ENCODE measurements around the gene RAB3IL1.

Gene RAB3IL1

GRCh38 chr11:61863548-61864081 lies 53.8 kb downstream of the RAB3IL1 start:
- DNase-seq: no peak

GRCh38 chr11:61862714-61863547 lies 54.4 kb downstream of the RAB3IL1 start:
- DNase-seq: no peak

GRCh38 chr11:61861634-61862033 lies 55.7 kb downstream of the RAB3IL1 start:
- no peak for DNase-seq

- DNase-seq: peak in 1 of 2 experiments; percentile 23
Observed at GRCh38 chr11:61860054-61860903, 57.1 kb downstream of the RAB3IL1 start.

GRCh38 chr11:61855939-61856680 lies 61.3 kb downstream of the RAB3IL1 start:
- peak in 1 of 2 experiments; percentile 46 for DNase-seq

- DNase-seq: no peak
Observed at GRCh38 chr11:61854966-61855714, 62.2 kb downstream of the RAB3IL1 start.

GRCh38 chr11:61854206-61854895 lies 63.0 kb downstream of the RAB3IL1 start:
- DNase-seq: no peak

GRCh38 chr11:61853698-61854169 lies 63.6 kb downstream of the RAB3IL1 start:
- no peak for DNase-seq

- no peak for DNase-seq
Observed at GRCh38 chr11:61851900-61852295, 65.5 kb downstream of the RAB3IL1 start.

GRCh38 chr11:61851113-61851899 lies 66.1 kb downstream of the RAB3IL1 start:
- DNase-seq: no peak

- DNase-seq: no peak
Observed at GRCh38 chr11:61850687-61851086, 66.7 kb downstream of the RAB3IL1 start.

GRCh38 chr11:61848631-61849030 lies 68.7 kb downstream of the RAB3IL1 start:
- DNase-seq: no peak

GRCh38 chr11:61847914-61848581 lies 69.3 kb downstream of the RAB3IL1 start:
- DNase-seq: no peak

All from NCI-H446 (cell line).